Fibroblast of the conjunctiva (primary cell): ENCODE results near the gene SOCS1.
"Not testable (repeated sequence)": the region's sequence is repeated elsewhere in the genome, so short reads cannot be mapped to it uniquely, and the experiment has no call there.

ENCODE experiments used
- DNase-seq: peaks from one replicate; pipeline ENCODE4 v3.0.0-alpha.2; 2010; ENCODE audit warnings: low read depth

The SOCS1 gene

DNA sequence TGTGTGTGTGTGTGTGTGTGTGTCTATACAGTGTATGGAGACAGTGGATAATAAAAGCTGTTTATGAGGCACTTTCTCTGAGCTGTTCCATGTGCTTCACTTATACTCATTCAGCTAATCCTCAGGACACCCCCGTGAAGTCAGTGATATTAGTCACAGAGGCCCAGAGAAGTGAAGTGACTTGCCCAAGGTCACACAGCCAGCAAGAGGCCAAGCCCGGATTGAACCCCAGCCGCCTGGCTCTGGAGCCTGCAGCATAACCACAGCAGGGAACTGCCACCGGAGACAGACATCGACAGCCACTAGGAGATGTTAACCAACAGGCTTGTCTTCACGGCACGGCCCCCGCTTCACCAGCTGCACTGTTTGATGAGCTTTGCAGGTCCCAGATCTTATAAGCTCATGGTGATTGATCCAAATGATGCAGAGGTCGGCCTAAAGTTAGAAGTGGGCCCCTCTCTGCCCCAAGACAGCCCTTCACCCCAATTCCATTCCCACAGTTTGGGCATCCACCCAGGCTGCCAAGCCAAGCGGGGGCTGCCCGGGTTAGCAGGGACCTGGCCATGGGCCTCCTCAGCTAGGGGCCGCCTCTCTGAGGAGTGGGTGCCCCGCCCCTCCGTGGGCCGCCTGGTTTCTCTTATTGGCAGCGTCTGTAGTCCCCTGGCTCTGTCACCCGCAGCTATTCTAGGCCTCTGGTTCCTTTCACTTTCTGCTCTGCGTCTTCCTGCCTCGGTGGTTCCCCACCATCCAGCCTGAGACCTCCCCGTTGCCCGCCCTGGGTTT, 30.9 kb downstream of the SOCS1 start:
- no peak for DNase-seq

DNA sequence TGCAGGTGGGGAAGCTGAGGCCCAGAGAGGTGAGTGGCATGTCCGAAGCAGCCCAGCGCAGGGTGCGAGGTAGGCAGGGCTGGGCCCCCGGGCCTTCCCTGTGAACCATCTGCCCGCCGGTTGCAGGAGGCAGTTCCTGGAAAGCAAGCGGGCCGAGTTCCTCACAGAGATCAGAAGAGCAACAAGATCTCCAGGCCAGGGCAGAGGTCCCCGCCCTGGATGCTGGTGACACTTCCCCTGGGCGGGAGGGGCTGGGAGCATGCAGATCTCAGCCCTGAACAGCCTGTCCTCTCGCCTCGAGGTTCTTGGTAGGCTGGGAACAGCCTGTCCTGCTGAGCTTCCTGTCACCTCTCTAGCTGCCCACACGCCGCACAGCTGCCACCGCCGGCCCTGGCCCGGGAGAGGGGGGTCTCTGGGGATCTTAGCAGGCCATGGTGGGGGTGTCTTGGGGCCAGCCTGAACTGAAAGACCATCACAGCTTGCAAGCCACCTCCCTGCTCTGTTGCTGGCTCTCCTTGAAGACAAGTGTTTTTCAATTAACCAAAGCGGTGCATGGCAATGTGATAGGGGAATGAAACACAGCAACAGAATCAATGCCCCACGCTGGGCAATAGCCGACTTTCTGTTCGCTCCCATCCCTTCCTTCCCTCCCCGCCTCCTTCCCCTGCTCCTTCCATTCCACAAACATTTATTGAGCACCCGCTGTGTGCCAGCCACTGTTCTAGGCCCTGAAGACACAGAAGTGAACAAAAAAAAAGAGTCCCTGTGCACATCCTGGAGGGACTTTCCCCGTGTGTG, 31.7 kb downstream of the SOCS1 start:
- DNase-seq, result no peak

DNA sequence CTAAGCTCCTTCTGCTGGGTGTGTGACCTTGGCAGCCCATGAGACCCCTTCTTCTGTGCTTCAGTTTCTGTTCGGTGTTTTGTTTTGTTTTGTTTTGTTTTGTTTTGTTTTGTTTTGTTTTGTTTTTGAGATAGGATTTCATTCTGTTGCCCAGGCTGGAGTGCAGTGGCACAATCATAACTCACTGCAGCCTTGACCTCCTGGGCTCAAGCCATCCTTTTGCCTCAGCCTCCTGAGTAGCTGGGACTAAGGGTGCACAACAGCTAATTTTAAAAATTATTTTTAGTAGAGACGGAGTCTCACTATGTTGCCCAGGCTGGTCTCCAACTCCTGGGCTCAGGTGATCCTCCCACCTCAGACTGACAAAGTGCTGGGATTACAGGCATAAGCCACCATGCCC, 35.5 kb downstream of the SOCS1 start:
- DNase-seq, result not testable (repeated sequence)

DNA sequence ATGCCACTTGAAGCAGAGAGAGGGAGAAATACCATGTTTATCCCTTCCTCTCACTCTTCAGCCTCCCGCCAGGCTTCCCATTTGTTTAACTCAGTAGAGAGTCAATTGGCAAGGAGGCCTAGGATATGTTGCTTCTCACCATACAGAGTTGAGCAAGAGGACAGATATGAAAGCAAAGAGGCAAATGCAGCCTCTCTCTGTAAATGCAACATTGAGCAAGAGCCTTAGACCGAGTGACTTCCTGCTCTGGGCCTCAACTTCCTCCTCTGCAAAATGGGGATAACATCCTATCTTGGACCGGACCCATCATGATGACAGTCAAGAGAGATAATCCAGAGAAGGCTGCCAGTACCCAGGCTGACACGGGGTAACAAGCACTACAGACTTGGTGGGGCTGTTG, 36.8 kb downstream of the SOCS1 start:
- no peak for DNase-seq

DNA sequence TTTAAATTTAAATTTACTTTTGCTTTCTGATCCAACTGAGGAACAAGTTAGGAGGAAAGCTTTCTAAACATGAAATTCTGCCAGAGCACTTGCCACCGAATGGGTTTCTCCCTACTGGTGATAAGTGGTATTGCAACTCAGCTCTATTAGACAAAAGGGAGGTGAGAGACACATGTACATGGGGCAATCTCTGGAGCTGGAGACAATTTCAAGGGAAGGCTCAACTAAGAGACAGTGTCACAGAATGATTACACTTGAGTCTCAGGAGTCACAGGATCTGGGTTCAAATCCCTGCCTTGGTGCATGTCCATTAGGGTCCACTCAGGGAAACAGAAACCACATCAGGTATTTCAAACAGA, 37.4 kb downstream of the SOCS1 start:
- DNase-seq, result no peak

DNA sequence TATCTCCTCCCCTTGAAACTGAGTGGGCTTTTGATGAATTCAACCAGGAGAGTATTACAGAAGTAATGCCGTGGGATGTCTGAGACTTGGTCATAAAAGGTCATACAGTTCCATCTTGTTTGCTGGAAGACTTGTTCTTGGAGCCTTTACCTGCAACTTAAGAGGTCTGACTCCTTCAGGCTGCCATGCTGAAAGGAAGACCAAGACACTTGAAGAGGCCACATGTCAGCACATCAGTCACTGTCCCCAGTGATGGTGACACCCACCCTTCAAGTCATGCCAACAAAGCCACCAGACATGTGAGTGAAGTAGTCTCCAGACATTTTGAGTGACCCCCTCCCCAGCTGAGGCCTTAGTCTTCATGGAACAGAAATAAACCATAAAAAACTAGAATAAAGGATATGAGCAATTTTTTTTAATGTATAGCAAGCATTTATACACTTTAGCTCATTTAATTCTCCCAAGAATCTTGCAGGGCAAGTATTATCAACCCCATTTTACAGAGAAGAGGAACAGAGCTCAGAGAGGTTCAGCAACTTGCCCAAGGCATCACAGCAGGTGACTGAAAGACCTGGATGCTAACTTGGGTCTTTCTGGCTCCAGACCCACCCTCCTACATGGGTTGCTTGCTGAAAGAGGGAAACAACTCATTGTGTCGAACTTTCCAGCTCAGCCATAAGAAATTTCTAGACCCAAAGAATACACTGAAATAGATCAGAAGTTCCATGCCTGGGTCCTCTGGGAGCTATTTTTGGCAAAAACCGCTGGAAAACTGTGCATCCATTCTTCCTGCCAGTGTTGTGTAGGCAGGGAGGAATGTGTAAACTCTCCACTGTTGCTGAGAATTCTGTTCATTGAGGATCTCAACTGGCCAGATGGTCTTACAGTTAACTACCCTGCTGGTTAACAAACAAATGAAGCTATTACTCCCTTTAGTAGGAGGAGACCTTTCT, 38.1 kb downstream of the SOCS1 start:
- DNase-seq, result no peak

DNA sequence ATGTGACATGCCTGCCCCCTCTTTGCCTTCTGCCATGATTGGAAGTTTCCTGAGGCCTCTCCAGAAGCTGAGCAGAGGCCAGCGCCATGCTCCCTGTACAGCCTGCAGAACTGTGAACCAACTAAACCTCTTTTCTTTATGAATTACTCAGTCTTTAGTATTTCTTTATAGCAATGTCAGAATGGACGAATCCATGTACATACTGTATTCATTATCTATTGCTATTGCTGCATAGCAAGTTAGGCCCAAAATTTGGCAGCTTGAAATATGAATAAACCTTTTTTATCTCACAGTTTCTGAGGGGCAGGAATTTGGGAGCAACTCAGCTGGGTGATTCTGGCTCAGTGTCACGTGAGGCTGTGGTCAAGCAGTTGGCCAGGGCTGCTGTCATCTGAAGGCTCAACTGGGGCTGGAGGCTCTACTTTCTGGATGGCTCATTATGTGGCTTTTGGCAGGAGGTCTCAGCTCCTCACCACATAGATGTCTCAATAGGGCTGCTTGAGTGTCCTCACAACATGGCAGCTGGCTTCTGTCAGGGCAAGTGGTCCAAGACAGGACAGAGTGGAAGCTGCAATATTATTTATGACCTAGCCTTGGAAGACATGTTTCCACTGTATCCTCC, 40.0 kb downstream of the SOCS1 start:
- no peak for DNase-seq

DNA sequence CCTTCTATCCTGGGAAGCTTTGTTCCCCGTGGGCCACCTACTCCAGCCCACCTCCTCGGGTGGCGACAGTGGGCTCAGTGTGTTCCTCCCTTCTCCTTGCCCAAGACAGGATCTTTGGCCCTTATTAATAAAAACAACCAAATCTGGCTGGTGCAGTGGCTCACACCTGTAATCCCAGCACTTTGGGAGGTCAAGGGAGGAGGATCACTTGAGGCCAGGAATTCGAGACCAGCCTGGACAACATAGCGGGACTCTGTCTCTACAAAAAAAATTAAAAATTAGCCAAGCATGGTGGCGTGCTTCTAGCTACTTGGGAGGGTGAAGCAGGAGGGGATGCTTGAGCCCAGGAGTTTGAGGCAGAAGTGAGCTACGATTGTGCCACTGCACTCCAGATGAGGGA, 42.2 kb downstream of the SOCS1 start:
- no peak for DNase-seq

DNA sequence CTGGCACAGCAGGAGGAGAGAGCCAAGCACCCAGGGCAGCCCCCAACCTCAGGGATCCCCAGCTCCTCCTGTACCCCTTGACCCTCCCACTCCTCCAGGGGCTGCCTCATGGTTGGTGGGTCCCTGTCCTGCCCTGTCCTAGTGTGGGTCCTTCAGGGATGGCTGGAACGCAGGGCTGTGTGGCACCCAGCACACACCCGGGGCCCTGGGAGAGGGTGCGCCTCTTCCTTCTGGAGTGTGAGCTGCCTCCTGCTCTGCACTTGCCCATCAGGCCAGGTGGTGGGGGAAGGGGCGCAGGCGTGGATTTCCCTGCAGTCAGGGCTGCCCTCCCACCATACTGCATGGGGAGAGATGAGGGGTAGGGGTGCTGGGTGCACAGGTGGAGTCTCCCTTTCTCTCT, 42.6 kb downstream of the SOCS1 start:
- DNase-seq, result no peak

DNA sequence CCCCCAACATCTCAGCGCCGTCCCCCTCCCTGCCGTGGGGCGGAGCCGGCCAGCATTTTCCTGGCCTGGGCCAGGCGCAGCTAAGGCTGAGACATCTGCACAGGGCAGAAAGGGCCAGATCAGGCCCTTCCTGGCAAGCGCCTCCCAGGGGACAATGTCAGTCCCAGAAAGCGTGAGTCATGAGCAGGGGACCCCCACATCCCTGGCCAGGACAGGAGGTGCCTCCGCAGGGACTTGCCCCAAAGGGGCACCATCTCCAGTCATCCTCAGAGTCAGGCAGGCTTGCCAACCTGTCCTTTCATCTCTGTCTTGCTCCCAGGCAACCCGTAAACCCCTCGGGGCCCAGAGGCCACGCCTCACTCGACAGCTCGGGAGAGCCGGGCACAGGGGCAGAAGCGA, 43.2 kb downstream of the SOCS1 start:
- DNase-seq, result no peak

DNA sequence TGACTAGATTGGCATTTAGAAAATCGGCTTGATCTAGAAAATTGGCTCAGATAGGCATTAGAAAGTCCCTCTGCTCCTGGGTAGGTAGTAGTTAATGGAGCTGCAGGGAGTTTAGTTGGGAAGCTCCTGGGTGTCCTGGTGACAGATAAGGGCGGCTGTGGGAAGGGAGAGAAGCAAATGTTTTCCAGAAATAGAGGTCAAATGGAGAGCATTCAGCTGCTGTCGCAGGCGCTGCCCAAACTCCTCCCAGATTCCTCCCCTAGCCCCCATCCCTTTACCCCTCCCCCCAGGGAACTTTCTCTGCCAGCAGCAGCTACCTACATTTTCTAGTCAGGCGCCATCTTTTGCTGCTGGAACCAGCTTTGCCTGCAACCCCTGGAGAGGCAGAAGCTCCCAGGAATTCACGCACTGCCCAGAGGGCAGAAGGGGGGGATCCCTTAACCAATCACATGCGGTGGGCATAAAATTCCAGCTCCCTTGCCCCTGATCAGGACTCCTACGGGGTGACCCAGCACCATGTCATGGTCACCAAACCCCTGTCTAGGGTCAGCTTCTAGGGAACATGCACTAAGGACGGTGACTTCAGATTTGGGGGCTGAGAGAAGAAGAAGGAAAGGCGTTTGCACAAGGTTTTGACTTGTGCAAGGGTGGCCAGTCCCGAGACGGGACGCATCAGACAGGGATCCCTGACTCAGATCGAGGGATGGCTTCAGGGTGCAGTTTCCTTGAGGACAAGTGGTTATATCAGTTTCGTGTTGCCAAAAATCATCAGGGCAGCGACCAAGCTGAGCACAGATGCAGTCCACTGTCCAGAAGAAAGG, 43.8 kb downstream of the SOCS1 start:
- DNase-seq, result no peak

DNA sequence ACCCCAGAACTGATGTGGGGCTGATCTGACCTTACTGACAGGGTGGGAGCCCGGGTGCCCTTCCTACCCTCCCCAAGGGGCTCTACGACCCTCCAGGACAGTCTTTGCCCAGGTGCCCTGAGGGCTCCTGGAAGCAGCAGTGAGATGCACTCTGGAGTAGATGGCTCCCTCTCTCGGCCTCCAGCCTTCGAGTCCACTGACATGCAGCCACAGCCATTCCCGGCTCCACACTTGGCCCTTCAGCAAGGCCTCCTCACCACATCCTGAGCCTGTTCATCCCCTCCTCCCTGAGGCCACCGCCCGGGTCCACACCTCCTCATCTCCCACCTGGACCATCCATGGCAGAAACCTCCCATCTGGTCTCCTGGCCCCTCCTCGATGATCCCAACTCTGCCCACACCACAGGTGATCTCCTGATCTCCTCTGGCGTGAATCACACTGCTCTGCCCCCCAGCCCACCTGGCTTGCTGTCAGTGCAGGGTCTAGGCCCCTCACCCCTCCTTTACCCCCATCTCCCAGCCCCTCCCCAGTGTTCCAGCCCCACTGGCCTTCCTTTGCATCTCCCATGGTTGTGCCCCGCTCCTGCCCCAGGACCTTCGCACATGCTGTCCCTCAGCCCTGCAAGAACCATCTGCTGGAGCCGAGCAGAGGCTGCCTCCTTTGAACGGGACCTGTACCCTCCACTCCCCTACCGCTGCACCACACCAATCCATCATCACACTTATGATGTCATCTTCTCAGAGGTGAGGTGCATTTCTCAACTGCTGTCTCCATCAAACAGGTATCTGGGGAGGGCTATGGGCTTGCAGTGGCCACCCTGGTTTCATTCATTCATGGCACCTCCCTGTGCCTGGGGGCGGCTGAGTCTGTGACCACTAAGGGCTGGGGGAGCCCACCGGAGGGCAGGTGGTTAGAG, 44.7 kb downstream of the SOCS1 start:
- DNase-seq, result no peak

DNA sequence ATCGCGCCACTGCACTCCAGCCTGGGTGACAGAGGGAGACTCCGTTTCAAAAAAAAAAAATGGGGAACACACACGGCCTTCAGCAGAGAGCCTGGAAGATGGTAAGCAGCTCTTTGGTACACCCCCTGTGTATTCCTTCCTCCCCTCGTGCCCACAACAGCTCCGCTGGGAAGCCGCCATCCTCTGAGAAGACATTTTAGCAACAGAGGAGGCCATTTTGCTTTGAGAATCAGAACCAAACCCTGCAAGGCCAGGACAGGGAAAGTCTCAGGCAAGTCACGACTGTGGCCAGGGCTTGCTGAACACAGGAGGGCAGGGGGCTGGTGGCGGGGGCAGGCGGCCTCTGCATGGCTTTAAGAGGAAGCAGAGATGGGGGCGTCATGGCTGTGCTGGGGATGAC, 45.7 kb downstream of the SOCS1 start:
- no peak for DNase-seq

DNA sequence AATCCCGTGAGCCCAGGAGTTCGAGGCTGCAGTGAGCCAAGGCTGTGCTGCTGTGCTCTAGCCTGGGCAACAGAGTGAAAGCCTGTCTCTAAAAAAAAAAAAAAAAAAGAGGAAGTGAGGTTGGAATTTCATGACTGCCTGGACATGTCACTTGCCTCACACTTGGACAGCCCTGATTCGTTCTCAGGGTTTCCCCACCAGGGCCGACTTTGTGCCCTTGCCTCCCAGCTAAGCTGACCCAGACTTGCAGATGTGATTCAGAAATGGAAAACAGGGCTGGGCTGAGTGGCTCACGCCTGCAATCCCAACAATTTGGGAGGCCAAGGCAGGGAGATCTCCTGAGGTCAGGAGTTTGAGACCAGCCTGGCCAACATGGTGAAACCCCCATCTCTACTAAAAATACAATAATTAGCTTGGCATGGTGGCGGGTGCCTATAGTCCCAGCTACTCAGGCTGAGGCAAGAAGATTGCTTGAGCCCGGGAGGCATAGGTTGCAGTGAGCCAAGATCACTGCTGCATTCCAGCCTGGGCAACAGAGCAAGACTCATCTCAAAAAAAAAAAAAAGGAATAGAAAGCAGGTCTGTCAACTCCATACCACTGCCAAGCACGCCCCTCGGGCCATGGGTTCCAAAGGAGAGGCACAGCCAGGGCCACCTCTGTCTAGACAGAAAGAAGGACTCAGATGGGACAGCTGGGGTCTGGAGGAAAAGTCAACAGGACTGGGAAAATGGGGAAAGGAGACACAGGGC, 46.9 kb downstream of the SOCS1 start:
- DNase-seq, result no peak

DNA sequence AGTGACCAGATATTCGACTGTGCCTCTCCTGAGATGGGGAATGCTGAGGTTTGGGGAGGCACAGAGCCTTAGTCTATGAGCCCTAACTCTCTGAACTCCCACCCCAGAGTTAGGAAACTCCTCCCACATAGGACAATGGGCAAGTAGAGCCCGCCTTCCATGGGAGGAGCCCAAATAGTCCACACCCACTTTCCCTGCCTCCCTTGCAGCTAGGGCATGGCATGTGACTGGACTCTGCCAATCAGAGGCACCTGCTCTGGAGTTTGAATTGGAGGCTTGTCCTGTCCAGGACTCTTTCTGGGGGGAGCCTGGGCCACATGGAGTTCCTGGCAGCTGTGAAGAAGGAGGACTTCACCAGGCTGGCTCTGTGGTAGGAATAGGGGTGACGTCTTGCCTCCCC, 48.4 kb downstream of the SOCS1 start:
- DNase-seq, result no peak

DNA sequence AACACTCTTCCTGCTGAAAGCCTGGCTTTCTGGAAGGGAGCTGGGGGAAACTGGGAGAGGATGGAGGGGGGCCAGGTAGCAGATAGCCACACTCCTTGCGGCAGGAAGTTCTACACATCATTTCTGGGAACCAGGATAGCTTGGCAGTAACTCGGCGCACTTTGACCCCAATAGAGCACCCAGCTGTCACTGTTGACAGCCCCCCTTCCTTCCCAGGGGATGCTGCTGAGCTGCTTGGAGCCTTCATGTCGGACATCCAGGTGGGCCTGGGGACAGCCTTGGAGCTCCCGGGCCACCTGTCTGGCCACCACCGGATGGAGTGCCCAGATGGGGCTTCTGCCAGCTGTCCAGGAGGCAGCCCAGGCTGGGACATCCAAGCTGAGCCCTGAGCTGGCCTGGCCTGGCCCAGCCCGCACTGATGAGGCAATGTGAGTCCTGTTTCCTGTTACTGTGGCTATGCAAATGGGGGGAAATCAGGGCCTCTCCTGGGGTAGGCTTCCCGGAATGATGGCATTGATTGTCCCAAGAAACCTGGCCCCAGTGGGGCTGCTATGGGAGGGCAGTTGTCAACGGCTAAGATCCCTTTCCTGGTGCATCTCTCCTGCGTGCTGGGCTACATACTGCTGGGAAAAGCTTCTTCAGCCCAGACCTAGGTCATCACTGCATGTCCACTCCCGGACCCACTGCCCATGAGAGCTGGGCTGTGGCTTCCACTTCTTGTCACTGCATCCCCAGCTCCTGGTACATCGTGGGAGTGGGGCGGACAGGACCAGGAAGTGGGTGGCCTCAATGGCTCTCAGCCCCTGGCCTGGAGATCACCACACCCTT, 50.0 kb downstream of the SOCS1 start:
- no peak for DNase-seq

DNA sequence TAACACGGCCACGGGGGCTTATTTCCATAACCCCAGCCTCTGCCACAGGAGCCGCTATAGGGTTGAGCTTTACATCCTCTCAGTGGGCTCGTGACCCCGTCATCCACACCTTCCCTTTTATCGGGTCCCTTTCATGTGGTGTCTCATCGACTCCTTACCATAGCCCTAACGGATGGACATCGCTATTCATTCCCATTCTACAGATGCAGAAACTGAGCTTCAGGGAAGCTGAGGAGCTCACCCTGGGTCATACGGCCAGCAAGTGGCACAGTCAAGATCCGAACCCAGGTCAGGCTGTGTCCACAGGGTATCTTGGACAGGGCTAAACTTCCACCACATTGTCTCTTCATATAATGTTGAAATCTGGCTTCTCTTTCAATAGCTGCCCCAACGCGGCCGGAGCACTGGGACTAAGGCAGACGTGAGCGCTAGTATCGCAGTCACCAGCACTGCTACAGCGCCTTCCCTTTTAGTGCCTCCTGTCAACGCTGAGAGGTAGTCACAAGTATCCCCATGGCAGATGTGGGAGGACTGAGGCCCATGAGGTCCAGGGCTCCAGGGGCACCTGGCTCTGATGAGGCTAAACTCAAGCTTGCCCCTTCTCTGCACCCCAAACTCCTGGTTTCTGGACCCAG, 50.8 kb downstream of the SOCS1 start:
- DNase-seq, result no peak

DNA sequence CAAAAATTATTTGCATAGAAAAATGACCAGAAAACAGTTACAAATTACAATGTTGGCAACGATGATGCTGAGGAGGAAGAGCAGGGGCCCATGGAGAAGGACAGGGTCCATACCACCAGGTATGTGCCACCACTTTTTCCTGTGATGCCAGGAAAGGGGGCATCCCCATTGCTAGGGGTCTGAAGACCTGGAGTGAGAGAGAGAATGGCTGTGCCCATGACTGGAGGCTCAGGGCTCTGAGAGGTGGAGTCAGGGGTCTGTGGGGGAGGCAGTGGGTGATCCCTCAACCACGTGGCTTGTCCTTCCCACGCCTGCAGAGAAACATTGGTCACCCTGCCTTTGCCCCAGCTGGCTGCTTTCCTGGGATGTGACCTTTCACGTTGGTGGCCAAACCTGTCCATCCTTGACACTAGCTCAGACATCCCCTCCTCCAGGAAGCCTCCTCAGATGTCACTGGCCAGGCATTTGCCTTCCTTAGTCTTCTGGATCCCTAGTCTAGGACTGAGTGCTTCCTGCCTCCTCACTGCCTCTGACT, 51.4 kb downstream of the SOCS1 start:
- DNase-seq, result no peak
